Activated CD4-positive, alpha-beta memory T cell treated with anti-CD3 and anti-CD28 coated beads for 36 hours (primary cell): ENCODE data around the gene MARS1. TPM values are rescaled to one million over a fixed set of nuclear protein-coding genes. Genes with fewer than 3 reads are reported as not detected.

Experiments
- CTCF ChIA-PET: fragments of 350-600 bp; sonication (Branson Sonifier 250); formaldehyde crosslinking; loops from one replicate; lab custom pipeline; 2021; ENCODE audit warnings: antibody characterized with exemption, inconsistent platforms; lab: Charles Lee
- POLR2A ChIA-PET: fragments of 350-600 bp; sonication (Branson Sonifier 250); formaldehyde crosslinking; loops from one replicate; lab custom pipeline; 2021; ENCODE audit warnings: antibody characterized with exemption; lab: Charles Lee
- DNase-seq: peaks from one replicate; pipeline ENCODE4 v3.0.0-alpha.2; 2020
- H3K27ac Mint-ChIP-seq: one replicate; pipeline ENCODE4 v1.8.0; 2021; ENCODE audit warnings: mixed read lengths
- H3K27me3 Mint-ChIP-seq: one replicate; pipeline ENCODE4 v1.8.0; 2021; ENCODE audit warnings: mixed read lengths
- H3K36me3 Mint-ChIP-seq: one replicate; pipeline ENCODE4 v1.8.0; 2021; ENCODE audit warnings: mixed read lengths
- H3K4me1 Mint-ChIP-seq: one replicate; pipeline ENCODE4 v1.8.0; 2021; ENCODE audit warnings: low read depth, mixed read lengths
- H3K4me3 Mint-ChIP-seq: one replicate; pipeline ENCODE4 v1.8.0; 2021; ENCODE audit warnings: mild to moderate bottlenecking, mixed read lengths
- H3K9me3 Mint-ChIP-seq: one replicate; pipeline ENCODE4 v1.8.0; 2021; ENCODE audit warnings: mixed read lengths
- intact Hi-C: fragments of 100-400 bp; cut with micrococcal nuclease; formaldehyde crosslinking; loops from one replicate; pipeline ENCODE4 v1.15.1; 2023
- total RNA-seq, 2 experiments: library from RNA; stranded (reverse); gene quantifications; one replicate each; pipeline ENCODE4 v1.2.3, GENCODE V29; 2021

Gene MARS1
- total RNA-seq, 2 experiments from 2014 or later: 354 to 364 TPM

GRCh38 chr12:57479376-57480115 is 8.3 kb upstream of the MARS1 start, which contains the start of gene ARHGAP9:
ARHGAP9 (minus strand) TSS chr12:57479866; CDS start chr12:57479406, 460 bp downstream.
- Mint-ChIP-seq H3K27me3 (no peaks in the 10 kb centered on the region), H3K36me3 (peaks cover 40% of the 10 kb centered on the region), H3K4me3 (peak within 1 kb of the TSS; percentile 87), H3K4me1 (peaks cover 53% of the 10 kb centered on the region), H3K9me3 (no peaks in the 10 kb centered on the region), H3K27ac (peak within 1 kb of the TSS; percentile 99)
- POLR2A ChIA-PET: interaction anchor here (0.6 to 2.6 kb wide), 10 partner anchors 9 to 368 kb away, joined by 3 to 14 read pairs (median 3); partner anchors contain the start of genes MARS1 and SHMT2
- intact Hi-C loops: loop anchor here (1.0 to 10.0 kb wide), 7 partner anchors 8 to 795 kb away; partner anchors contain the start of genes DCTN2, DDIT3, OS9 and PTGES3
- CTCF ChIA-PET: interaction anchor here (1.1 to 1.9 kb wide), 4 partner anchors 11 to 236 kb away, joined by 4 to 12 read pairs (median 5); partner anchors contain the start of gene GLI1
- DNase-seq: peak; percentile 76

- Mint-ChIP-seq H3K9me3 (no peaks in the 10 kb centered on the region), H3K36me3 (peaks cover 25% of the 10 kb centered on the region), H3K4me1 (peaks cover 44% of the 10 kb centered on the region), H3K4me3 (no peak overlapping the region), H3K27me3 (no peaks in the 10 kb centered on the region), H3K27ac (peak overlapping the region; percentile 99)
- ChIA-PET POLR2A (interaction anchor here (0.6 kb wide), 1 partner anchor 39 kb away, joined by 3 read pairs; no protein-coding TSS in a partner anchor), CTCF (no interaction called here)
- intact Hi-C loops: no loop called here
- DNase-seq: no peak
These were observed 6.2 kb upstream of the MARS1 start for GRCh38 chr12:57481671-57482070.

GRCh38 chr12:57483466-57483865 is 4.4 kb upstream of the MARS1 start:
- Mint-ChIP-seq H3K9me3 (no peaks in the 10 kb centered on the region), H3K27me3 (no peaks in the 10 kb centered on the region), H3K4me3 (no peak overlapping the region), H3K4me1 (peaks cover 48% of the 10 kb centered on the region), H3K36me3 (peaks cover 19% of the 10 kb centered on the region), H3K27ac (peak overlapping the region; percentile 16)
- intact Hi-C loops: no loop called here
- CTCF ChIA-PET: no interaction called here
- POLR2A ChIA-PET: no interaction called here
- no peak for DNase-seq

GRCh38 chr12:57485695-57486094 is 2.2 kb upstream of the MARS1 start:
- Mint-ChIP-seq H3K36me3 (peaks cover 33% of the 10 kb centered on the region), H3K4me1 (peaks cover 42% of the 10 kb centered on the region), H3K4me3 (no peak overlapping the region), H3K27me3 (no peaks in the 10 kb centered on the region), H3K27ac (no peak overlapping the region), H3K9me3 (no peaks in the 10 kb centered on the region)
- intact Hi-C loops: loop anchor here (2.0 kb wide), 1 partner anchor 61 kb away; the partner anchor contains the start of gene DCTN2
- ChIA-PET POLR2A (interaction anchor here (1.6 to 2.2 kb wide), 2 partner anchors 9 to 34 kb away, joined by 6 to 10 read pairs; partner anchors contain the start of gene DDIT3), CTCF (interaction anchor here (3.7 kb wide), 1 partner anchor 9 kb away, joined by 14 read pairs; no protein-coding TSS in a partner anchor)
- no peak for DNase-seq

- H3K4me3 Mint-ChIP-seq: peak overlapping the region; percentile 97
- H3K4me1 Mint-ChIP-seq: peaks cover 37% of the 10 kb centered on the region
- H3K27ac Mint-ChIP-seq: peak overlapping the region; percentile 94
- H3K9me3 Mint-ChIP-seq: no peaks in the 10 kb centered on the region
- intact Hi-C loops: loop anchor here (1.0 to 2.0 kb wide), 3 partner anchors 8 to 60 kb away; partner anchors contain the start of genes ARHGAP9, DCTN2 and DDIT3
- H3K27me3 Mint-ChIP-seq: no peaks in the 10 kb centered on the region
- ChIA-PET POLR2A (interaction anchor here (0.6 to 2.2 kb wide), 3 partner anchors 31 to 39 kb away, joined by 3 to 10 read pairs (median 3); partner anchors contain the start of gene DDIT3), CTCF (interaction anchor here (0.7 to 3.7 kb wide), 4 partner anchors 10 to 1122 kb away, joined by 3 to 14 read pairs (median 6); partner anchors contain the start of gene GLI1)
- H3K36me3 Mint-ChIP-seq: peaks cover 40% of the 10 kb centered on the region
- DNase-seq: peak; percentile 16
These were observed 742 bp upstream of the MARS1 start for GRCh38 chr12:57487055-57487596.

GRCh38 chr12:57488402-57489156 is 711 bp downstream of the MARS1 start:
- peak overlapping the region; percentile 97 for H3K4me3 Mint-ChIP-seq

GRCh38 chr12:57489157-57489641 is 1.3 kb downstream of the MARS1 start:
- no peaks in the 10 kb centered on the region for H3K9me3 Mint-ChIP-seq
- intact Hi-C loops: no loop called here
- CTCF ChIA-PET: interaction anchor here (1.4 to 3.2 kb wide), 2 partner anchors 13 to 30 kb away, joined by 3 to 12 read pairs; partner anchors contain the start of gene GLI1
- H3K27me3 Mint-ChIP-seq: no peaks in the 10 kb centered on the region
- no peak for DNase-seq
- H3K36me3 Mint-ChIP-seq: peaks cover 43% of the 10 kb centered on the region
- H3K4me3 Mint-ChIP-seq: peak overlapping the region; percentile 97
- POLR2A ChIA-PET: interaction anchor here (1.1 to 3.7 kb wide), 3 partner anchors 10 to 28 kb away, joined by 3 to 14 read pairs (median 10); partner anchors contain the start of gene ARHGAP9
- peak overlapping the region; percentile 94 for H3K27ac Mint-ChIP-seq
- peaks cover 36% of the 10 kb centered on the region for H3K4me1 Mint-ChIP-seq

More at GRCh38 chr12:57488402-57489156, 711 bp downstream of the MARS1 start:
- POLR2A ChIA-PET: interaction anchor here (2.7 to 3.7 kb wide), 2 partner anchors 9 to 28 kb away, joined by 10 to 14 read pairs; partner anchors contain the start of gene ARHGAP9
- Mint-ChIP-seq H3K9me3 (no peaks in the 10 kb centered on the region), H3K4me1 (peaks cover 36% of the 10 kb centered on the region), H3K27me3 (no peaks in the 10 kb centered on the region), H3K36me3 (peaks cover 43% of the 10 kb centered on the region), H3K27ac (peak overlapping the region; percentile 94)
- intact Hi-C loops: no loop called here
- CTCF ChIA-PET: interaction anchor here (3.2 kb wide), 1 partner anchor 30 kb away, joined by 12 read pairs; the partner anchor contains the start of gene GLI1
- no peak for DNase-seq

GRCh38 chr12:57490126-57490525 is 2.3 kb downstream of the MARS1 start:
- POLR2A ChIA-PET: interaction anchor here (0.8 to 3.7 kb wide), 4 partner anchors 10 to 27 kb away, joined by 3 to 14 read pairs (median 7); partner anchors contain the start of gene ARHGAP9
- H3K27ac Mint-ChIP-seq: no peak overlapping the region
- peaks cover 36% of the 10 kb centered on the region for H3K4me1 Mint-ChIP-seq
- CTCF ChIA-PET: interaction anchor here (1.1 to 3.2 kb wide), 3 partner anchors 10 to 31 kb away, joined by 3 to 12 read pairs (median 4); partner anchors contain the start of gene GLI1
- no peak for DNase-seq
- H3K4me3 Mint-ChIP-seq: no peak overlapping the region
- H3K27me3 Mint-ChIP-seq: no peaks in the 10 kb centered on the region
- H3K36me3 Mint-ChIP-seq: peaks cover 45% of the 10 kb centered on the region
- intact Hi-C loops: no loop called here
- H3K9me3 Mint-ChIP-seq: no peaks in the 10 kb centered on the region

- peaks cover 53% of the 10 kb centered on the region for H3K36me3 Mint-ChIP-seq
These were observed 3.8 kb downstream of the MARS1 start for GRCh38 chr12:57491393-57492280.

More at GRCh38 chr12:57491393-57492280, 3.8 kb downstream of the MARS1 start:
- POLR2A ChIA-PET: interaction anchor here (0.8 to 3.7 kb wide), 3 partner anchors 12 to 25 kb away, joined by 3 to 10 read pairs (median 4); partner anchors contain the start of gene ARHGAP9
- Mint-ChIP-seq H3K4me3 (no peak overlapping the region), H3K4me1 (peaks cover 36% of the 10 kb centered on the region), H3K9me3 (no peaks in the 10 kb centered on the region), H3K27ac (peak overlapping the region; percentile 69), H3K27me3 (no peaks in the 10 kb centered on the region)
- DNase-seq: no peak
- CTCF ChIA-PET: interaction anchor here (0.6 to 3.2 kb wide), 5 partner anchors 11 to 51 kb away, joined by 3 to 12 read pairs (median 4); partner anchors contain the start of genes GLI1 and INHBE
- intact Hi-C loops: loop anchor here (2.0 kb wide), 1 partner anchor 13 kb away; the partner anchor contains the start of gene ARHGAP9
